GM19238 (cell line): Measurements from ENCODE around the gene MDM2.

Experiments used
- DNase-seq: peaks from one replicate; pipeline ENCODE4 v3.0.0; 2011; ENCODE audit warnings: low spot score; ENCODE audit not compliant: insufficient read length

Gene MDM2

GRCh38 chr12:68876461-68876860 lies 68.5 kb downstream of the MDM2 start:
- DNase-seq = no peak

DNA sequence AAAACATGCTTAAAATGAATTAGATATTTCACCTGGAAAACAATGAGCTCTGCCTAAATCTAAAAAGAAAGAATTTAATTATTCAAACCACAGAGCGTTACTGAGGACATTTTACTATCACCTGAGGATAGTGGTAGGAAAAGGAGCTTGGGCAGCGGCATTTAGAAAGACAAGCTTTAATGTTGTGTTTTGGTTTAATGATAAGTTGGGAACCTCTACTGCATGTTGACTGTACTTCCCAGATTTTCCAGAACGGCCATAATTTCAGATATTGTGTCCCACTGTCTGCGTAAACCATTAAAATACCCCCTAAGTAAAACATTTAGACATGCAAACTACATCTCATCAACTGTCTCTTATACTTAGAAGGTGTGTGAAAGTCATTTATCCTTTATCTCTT lies 69.6 kb downstream of the MDM2 start:
- no peak for DNase-seq

DNA sequence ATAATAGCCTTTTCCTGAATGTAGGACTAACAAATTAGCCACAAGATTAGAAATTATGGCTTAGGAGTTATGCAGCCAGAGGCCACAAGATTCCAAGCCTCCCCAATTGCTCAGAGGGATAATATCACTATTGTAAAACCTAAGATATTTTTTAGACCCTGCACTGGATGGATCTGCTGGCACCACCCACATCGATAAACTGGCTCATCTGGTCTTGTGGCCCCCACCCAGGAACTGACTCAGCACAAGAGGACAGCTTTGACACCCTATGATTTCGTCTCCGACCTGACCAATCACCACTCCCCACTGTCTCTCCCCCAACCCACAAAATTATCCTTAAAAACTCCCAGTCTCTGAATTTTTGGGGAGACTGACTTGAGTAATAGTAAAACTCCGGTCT lies 70.3 kb downstream of the MDM2 start:
- no peak for DNase-seq

DNA sequence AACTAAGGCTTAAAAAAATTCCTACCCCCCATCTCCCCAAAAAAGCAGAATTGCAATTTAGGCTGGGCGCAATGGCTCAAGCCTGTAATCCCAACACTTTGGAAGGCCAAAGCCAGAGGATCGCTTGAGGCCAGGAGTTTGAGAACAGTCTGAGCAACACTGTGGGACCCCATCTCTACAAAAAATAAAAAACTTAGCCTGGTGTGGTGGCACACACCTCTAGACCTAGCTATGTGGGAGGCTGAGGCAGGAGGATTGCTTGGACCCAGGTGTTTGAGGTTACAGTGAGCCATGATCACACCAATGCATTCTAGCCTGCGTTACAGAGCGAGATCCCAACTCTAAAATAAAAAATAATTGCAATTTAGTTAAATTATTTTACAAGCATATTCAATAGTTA lies 70.9 kb downstream of the MDM2 start:
- no peak for DNase-seq

DNA sequence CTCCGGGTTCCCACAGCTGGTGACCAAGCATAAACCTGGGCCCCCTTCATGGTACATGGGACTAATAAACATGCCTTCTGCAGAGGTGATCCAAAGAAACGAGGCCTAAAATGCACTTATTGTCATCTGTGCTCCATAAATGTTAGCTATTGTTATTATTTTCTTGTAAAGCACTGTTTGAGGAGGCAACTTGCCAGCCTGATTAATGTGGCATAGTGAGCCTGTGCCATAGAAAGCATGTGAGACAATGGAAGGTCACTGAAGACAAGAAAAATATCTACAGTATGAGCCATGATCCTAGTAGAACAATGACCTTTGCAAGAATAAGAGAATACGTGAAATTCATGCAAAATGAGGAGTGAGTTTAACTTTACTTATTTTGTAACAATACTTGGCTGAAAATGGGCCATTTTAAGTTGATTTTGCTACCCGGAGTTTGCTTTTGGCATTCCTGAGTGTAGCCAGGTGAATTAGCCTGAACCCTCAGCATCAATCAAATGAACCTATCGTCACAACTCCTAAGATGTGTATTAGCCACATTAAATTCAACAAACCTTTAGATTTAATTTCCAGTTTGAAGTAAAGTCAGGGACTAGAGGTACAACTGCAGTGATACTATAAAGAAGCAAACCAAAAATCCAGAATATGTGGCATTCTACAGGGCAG lies 72.8 kb downstream of the MDM2 start:
- DNase-seq = no peak

DNA sequence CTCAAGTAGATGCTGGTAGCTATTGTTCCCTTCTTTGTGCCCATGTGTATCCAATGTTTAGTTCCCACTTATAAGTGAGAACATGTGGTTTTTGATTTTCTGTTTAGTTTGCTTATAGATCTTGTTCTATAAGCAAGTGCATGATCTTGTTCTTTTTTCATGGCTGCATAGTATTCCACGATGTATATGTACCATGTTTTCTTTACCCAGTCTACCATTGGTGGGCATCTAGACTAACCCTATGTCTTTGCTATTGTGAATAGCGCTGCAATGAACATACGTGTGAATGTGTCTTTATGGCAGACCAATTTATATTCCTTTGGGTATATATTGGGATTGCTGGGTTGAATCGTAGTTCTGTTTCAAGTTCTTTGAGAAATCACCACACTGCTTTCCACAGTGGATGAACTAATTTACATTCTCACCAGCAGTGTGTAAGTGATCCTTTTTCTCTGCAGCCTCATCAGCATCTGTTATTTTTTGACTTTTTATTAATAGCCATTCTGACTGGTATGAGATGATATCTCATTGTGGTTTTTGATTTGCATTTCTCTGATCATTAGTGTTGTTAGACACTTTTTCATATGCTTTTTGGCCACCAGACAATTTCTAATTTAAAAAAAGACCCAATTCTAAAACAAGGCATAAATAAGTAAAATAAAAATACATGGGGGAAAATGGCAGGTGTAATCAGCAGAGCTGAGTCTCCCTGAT lies 74.4 kb downstream of the MDM2 start:
- DNase-seq = no peak

GRCh38 chr12:68883151-68883550 lies 75.2 kb downstream of the MDM2 start:
- DNase-seq = no peak

- no peak for DNase-seq
Measured at GRCh38 chr12:68884251-68884650, 76.3 kb downstream of the MDM2 start.

- DNase-seq = no peak
Measured at GRCh38 chr12:68885381-68885780, 77.4 kb downstream of the MDM2 start.

- DNase-seq = no peak
Measured at GRCh38 chr12:68886636-68887572, 78.9 kb downstream of the MDM2 start.

DNA sequence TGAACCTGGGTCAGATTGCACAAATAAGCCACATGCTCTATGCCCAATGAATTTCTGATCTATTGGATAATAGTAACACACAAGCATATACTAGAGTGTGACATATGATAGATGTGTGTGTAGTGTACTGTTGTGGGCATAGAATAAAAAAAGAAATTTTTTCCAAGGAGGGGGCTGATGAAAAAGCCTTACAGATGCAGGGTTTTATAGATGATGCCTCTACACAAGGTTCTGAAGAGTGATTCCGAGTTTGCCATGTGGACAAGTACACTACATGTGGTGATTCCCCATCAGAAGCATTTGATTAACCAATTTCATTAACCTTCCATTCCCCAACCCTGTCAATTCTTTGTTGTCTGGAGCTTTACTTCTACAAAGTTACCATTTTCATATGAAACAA lies 79.7 kb downstream of the MDM2 start:
- no peak for DNase-seq

DNA sequence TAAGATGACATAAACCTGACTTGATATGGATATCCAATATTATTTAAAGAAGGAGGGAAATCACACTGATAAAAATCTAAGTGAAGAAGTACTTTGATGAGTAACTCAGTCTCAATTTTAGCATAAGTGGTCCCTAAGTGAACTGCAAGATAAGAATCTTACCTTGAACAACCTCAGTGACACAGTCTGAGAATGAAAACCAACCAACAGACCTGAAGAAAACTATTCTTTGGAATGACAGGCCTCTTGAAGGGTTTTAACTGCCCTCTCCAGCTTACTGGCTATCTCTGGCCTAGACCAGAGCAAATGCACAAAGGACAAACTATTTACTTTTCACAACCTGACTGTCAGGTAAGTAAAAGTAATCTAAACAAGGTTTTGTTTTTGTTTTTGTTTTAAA lies 80.3 kb downstream of the MDM2 start:
- no peak for DNase-seq

GRCh38 chr12:68890701-68891113 lies 82.7 kb downstream of the MDM2 start:
- no peak for DNase-seq

DNA sequence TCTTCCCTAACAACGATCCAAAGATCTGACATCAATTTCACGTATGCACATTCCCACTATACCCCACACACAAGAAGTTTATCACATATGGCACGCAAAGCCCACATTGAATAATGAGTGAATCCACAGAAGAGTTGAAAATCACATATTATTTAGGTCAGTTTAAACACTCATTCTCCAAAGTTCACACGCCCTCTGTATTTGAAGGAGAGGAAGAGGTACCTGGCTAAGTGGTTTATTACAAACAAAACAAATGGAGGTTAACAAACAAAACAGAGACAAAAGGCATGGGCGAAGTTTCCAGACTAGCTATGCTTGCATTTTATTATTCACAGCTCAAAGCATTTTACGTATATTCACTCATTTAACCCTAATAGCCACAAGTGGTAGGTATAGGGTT lies 83.2 kb downstream of the MDM2 start:
- no peak for DNase-seq

GRCh38 chr12:68893201-68893600 lies 85.2 kb downstream of the MDM2 start:
- no peak for DNase-seq

DNA sequence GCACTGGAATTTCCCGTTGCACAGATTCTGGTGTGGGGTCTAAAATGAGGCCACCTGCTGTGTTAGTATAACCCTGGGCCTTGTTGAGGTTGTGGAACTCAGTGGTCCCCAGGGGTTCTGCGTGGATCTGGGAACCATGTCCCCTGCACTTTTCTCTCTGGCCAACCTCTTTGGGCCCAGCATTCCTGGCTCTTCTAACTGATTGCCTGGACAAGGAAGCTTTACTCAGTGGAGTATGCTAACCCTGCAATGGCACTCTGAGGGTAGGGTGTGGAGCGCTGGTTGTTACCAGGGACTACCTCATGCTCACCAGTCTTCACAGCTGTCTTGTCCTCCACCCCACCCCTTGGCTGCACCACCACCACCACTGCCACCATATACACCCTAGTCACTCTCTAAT lies 85.8 kb downstream of the MDM2 start:
- no peak for DNase-seq

- DNase-seq = no peak
Measured at GRCh38 chr12:68894276-68894855, 86.4 kb downstream of the MDM2 start.

- no peak for DNase-seq
Measured at GRCh38 chr12:68896881-68897540, 89.0 kb downstream of the MDM2 start.

DNA sequence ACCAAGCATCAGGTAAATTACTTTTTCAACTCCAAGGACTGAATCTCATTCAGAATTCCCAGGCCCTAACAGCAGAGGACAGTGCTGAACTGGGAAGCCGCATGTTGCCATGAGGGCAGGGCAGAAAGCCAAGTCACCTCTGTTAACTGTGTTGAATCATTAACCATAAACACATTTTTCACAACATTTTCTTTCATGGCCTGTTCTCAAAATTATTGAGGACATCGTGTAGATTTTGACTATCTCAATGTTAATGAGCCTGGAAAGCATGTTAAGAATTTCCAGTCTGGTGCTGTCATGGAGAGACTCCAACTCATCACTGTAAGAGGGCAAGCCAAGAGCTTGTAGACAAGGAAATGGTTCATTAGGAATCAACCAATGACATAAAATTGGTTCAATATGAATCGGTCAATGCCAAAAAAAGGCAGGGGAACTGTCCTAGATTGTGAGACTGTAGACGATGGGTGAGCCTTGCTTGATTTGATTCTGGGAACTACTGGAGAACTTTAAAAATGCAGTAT lies 91.3 kb downstream of the MDM2 start:
- DNase-seq = no peak

GRCh38 chr12:68900241-68900640 lies 92.3 kb downstream of the MDM2 start:
- no peak for DNase-seq
